UCSD-AML1 (cell line): Measurements from ENCODE around the gene VPS39.

Source experiments
- DNase-seq: peaks from one replicate; lab custom pipeline; 2025; ENCODE audit not compliant: unreplicated experiment; lab: John Stamatoyannopoulos, UW

VPS39 gene

GRCh38 chr15:42146551-42147430 is 61.3 kb downstream of the VPS39 start:
- no peak for DNase-seq

- no peak for DNase-seq
Observed at GRCh38 chr15:42145546-42146455, 62.3 kb downstream of the VPS39 start.

DNA sequence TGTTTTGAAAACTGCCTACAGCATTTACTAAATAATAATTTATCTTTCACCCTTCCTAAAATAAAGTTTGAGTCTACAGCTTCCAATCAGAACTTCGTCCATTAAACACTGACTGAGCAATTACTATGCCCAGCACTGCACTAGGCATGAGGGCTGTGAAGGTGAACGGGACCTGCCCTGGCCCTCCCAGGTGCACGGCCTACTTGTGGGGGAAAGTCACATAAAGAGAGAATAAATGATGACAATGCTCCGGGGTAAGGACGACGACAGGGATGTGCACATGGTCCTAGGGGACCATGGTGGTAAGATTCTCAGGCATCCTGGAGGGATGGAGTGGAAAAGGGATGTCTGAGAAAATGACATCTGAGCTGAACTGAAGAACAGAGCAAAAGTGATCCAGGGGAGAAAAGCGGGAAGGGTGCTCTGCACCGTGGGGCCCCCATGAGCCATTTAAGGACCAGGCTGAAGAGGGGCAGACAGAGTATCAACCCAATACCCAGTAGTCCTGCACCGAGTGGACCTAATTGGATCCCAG is 63.2 kb downstream of the VPS39 start:
- DNase-seq, result no peak

GRCh38 chr15:42143866-42144625 is 64.1 kb downstream of the VPS39 start:
- no peak for DNase-seq

- DNase-seq, result no peak
Observed at GRCh38 chr15:42143356-42143755, 64.7 kb downstream of the VPS39 start.

GRCh38 chr15:42141795-42142667 is 66.1 kb downstream of the VPS39 start:
- no peak for DNase-seq

- no peak for DNase-seq
Observed at GRCh38 chr15:42141246-42141645, 66.9 kb downstream of the VPS39 start.

- no peak for DNase-seq
Observed at GRCh38 chr15:42140383-42141070, 67.6 kb downstream of the VPS39 start.

GRCh38 chr15:42139596-42139995 is 68.5 kb downstream of the VPS39 start:
- no peak for DNase-seq

DNA sequence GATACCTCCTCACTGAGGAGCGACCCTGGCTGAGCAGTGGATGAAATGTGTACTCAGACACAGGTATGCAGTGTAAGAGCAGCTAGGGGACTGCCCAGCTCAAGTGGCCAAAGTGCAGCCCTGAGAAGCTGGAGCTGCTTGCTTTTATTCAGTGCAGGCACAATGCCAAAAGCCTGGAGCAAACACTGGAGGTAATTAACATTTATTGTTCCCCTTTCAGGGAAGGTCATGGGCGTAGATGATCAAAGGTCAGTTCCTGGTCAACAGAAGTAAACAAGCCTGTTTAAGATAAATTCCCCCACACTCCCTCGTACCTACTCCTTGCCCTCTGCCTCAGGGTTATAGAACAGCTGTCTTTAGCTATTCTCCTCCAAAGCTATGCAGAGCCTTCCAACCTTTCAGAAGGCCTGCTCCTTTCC is 69.1 kb downstream of the VPS39 start:
- no peak for DNase-seq

DNA sequence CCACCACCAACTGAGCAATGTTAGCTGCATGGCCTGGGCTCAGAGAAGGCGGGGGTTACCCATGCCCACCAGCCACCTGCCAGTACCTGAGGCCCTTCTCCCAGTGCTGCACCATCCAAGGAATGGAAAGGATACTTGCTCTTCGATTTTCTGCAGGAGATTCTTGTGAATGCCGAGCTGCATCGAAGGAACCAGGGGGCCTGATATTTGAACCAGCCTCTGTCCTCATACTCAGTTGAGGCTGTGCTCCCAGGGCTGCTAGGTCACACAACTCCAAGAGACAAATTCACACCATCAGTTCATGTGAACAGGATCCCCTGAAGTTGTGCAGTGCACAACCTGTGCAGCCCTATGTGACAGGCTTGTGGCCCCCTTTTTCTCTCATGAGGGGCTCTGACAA is 69.7 kb downstream of the VPS39 start:
- DNase-seq, result no peak

- no peak for DNase-seq
Observed at GRCh38 chr15:42137461-42138261, 70.4 kb downstream of the VPS39 start.

- DNase-seq, result no peak
Observed at GRCh38 chr15:42136513-42136912, 71.6 kb downstream of the VPS39 start.

DNA sequence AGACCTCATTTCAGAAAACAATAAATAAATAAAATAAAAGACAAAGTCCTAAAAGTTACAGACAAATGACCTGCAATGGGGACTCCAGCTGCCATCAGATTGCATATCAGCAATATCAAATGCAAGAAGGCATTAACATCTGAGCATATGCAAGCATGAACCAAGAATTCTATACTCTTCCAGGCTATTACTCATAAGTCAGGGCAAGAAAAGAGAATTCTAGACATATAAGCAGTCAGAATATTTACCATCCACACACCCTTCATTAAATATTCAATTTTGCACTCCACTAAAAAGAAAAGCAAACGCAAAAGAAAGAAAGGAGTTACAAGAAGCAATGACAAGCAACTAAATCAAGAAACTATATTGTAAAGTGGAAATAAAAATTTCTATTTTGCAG is 72.8 kb downstream of the VPS39 start:
- no peak for DNase-seq

GRCh38 chr15:42134617-42135245 is 73.4 kb downstream of the VPS39 start:
- no peak for DNase-seq

DNA sequence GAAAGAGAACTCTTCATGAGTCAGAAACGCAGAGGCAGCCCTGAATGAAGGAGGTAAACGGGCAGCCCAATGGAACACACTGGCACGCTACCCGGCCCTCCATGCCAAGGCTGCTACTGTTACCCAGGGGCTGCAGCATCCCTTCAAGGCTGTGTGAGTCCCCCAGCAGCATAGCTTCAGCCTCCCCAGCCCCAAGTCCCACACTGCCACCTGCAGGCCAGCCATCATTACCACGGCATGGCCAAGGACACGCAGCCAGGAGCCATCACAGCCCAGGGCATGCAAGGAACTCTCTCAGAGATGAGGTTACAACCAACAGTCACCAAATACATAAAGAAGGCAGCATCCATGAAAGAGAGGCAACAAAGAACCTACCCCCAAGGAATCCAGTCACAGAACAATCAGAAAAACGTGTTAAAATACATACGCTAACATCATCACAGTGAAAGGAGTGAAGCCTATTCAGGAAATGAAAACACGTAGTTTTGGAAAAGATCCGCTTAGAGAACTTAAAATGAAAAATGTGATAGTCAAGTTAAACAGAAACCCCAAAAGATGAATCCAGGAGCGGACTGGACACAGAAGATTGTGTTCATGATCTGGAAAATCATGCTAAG is 74.1 kb downstream of the VPS39 start:
- peak; percentile 71 for DNase-seq

DNA sequence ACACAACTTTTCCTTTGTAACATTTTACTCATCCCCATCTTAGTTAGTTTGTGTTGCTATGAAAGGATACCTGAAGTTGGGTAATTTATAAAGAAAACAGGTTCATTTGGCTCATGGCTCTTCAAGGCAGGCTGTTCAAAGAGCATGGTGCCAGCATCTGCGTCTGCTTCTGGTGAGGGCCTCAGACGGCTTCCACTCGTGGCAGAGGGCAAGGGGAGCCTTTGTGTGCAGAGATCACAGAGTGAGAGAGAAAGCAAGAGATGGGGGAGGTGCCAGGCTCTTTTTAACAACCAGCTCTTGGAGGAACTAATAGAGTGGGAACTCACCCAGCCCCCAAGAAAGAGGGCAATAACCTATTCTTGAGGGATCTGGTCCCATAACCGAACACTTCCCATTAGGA is 74.7 kb downstream of the VPS39 start:
- no peak for DNase-seq
